ENCODE measurements around the gene APOH.

The APOH gene

GRCh38 chr17:66191593-66192377 lies 37.4 kb downstream of the APOH start, which contains the start of gene CEP112:
Gene CEP112, minus strand, starts transcription at chr17:66192133.
- DNase-seq: peak; percentile 95

DNA sequence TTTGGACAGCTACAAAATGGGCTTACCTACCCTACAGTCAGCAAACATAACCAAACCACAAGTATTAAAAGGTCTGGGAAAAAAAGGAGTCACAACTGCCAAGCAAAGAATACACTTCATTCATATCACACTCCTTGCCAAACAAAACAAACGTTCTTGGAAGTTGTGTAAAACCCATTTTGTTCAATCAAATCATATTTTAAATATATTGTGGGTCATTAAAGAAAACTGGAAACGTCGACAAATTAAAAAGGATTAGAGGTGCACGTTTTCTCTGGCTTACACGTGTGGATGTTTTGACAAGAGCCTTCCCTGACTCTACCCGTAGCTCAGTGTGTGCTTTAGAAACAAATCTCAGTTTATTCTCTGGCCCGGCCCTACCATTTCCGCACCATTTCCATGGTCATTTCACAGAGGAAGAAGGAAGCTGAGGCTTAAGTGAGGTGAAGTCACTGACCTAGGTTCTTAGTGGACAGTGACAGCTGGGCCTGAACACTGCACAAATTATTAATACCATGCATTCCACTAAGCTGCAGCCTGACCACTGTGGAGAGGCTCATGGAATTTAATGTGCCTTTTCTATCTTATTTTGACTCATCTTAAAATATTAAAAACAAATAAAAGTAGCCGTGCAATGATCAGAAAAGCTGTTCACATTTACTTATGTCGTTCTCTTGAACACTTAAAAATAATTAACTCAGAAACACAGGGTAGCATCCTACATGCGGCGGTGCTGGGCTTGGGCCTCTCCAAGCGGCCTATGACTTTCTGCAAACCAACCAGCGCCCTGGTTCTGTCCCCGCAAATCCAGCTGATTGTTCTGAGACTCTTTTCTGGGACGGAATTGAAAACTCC lies 38.2 kb downstream of the APOH start:
- peak; percentile 16 for DNase-seq

DNA sequence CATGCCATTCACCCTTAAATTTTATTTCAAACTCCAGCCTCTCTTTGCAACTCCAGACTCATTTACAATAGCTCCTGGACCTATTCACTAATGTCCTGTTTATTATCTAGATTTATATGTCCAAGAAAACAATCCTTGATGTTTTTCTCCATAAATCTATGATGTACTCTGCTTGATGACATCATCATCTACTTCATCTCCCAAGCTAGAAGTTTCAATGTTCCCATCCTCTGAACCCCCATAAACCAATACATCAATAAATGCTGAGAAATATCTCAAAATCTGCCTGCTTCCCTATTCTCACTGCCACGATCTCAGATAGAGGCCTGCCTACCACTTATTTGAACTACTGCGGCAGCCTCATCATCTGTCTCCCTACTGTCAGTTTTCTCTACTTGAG lies 41.5 kb downstream of the APOH start:
- DNase-seq: no peak

- DNase-seq: no peak
These were observed 43.4 kb downstream of the APOH start for GRCh38 chr17:66185862-66186261.

DNA sequence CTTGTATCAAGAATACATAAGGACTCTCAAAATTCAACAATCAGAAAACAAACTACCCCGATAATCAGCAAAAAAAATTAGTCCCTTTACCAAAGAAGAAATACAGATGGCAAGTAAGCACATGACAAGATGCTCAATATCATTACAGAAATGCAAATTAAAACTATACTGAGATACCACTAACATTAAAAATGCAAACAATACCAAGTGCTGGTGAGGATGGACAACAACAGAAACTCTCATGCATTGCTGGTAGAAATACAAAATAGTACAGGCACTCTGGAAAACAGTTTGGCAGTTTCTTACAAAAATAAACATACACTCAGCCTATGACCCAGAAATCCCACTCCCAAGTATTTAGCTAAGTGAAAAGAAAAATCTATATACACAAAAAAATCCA lies 44.8 kb downstream of the APOH start:
- no peak for DNase-seq

DNA sequence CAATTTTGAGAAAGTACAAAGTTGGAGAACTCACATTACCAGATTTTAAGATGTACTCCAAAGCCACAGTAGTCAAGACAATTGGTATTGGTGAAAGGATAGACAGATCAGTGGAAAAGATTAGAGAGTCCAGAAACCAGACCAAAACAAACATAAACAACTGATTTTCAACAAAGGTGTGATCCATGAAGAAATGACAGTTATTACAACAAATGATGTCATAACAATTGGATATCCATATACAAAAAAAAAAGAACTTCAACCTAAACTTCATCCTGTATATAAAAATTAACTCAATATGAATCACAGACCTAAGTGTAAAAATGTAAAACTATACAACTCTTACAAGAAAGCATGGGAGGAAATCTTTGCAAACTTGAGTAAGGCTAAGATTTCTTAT lies 45.7 kb downstream of the APOH start:
- no peak for DNase-seq

DNA sequence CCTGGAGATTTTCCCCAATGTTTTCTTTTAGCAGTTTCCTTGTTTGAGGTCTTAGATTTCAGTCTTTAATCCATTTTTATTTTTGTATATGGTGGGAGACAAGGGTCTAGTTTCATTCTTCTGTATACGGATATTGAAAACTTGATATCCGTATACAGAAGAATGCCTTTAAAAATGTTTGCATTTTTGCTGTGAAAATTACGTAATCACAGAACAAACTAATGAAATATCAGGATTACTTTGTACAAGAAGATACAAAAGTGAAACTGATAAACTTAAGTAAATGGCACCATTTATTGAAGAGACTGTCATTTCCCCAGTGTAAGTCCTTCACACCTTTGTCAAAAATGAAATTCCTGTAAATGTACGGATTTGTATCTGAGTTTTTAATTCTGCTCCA lies 50.6 kb downstream of the APOH start:
- no peak for DNase-seq

DNA sequence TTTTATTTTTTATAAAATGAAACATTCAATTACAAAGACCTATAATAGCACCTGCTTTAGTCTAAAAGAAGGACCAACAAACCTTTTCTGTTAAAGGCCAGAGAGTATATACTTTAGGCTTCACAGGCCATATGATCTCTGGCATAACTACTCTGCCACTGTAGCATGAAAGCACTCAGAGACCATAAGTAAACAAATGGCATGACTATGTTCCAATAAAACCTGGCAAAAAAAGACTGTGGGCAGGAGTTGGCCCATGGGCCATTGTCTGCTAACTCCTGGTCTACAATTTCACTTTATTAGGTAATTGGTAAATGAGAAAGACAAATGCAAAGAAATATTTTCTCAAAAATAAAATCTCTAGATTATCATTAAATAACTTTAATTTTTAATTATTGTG lies 52.2 kb downstream of the APOH start:
- DNase-seq: no peak

- no peak for DNase-seq
These were observed 53.3 kb downstream of the APOH start for GRCh38 chr17:66175892-66176291.

- DNase-seq: no peak
These were observed 56.5 kb downstream of the APOH start for GRCh38 chr17:66172691-66173223.

DNA sequence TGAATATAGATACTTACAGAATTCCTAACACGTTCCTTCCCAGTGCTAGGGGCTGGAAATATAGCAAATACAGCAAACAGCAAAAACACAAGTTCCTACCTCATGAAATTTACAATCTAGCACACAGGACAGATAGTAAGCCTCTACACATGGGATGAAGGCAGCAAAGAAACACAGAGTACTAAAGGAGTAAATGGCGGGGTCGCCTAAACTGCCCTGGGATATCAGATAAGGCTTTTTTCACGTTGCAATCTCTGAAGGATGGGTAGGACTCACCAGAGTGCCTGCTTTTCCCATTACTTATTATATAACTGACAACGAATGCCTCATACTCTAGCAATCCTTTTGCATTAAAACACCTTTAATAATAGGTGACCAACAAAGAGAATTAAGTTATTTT lies 57.1 kb downstream of the APOH start:
- DNase-seq: no peak

GRCh38 chr17:66171692-66172091 lies 57.5 kb downstream of the APOH start:
- no peak for DNase-seq

DNA sequence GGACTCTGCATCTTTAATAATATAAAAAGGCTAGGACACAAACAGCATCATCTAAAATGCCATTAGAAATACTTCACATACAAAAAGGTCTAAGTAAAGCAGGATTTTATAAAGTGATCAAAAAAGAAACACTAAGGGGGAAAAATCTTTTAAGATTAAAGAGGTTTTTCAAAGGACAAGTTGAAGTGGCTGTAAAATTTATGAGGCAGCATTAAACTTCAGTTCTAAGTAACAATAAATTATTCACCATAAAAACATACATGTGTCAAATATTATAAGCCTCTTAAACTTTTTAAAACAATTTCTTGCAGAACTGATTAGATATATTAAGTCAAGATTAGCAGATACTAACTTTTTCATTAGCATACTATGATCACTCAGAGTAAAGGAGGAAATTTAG lies 58.0 kb downstream of the APOH start:
- no peak for DNase-seq

DNA sequence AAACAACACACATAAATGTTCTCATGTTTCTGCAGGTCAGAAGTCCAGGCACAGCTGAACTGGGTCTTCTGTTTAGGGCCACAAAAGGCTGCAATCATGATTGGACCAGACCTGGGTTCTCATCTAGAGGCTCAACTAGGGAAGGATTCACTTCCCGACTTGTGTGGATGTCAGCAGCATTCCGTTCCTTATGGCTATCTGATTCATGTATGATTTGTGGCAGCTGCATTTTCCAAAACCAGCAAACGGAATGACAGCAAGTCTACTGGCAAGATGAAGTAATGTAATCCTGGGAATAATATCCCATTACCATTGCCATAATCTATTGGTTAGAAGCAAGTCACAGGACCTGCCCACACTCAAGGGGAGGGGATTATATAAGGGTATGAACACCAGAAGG lies 59.4 kb downstream of the APOH start:
- DNase-seq: no peak

DNA sequence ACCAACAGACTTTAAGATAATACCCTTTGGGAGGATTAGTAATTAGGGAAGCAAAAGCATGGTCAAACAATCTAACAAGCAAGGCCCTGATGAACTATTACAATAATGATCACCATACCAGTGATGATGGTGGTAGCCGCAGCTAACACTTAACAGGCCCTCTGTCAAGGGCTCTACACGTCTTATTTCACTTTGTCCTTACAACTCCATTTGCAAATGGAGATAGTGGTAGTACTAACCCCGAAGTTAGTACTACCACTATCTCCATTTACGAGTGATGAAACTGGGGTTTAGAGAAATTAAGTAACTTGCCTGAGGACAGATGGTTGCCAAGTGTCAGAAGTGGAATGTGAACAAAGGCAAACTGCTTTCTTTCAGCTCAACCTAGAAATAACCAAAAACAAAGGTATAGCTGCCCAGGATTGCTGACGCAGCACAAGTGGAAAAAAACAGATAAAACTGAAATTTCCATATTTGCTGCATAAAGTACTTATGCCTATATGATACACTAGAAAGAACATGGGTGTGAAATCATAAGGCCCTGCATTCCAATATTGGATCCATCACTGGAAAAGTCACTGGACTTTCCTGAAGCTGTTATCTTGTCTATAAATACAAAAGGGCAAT lies 61.9 kb downstream of the APOH start:
- DNase-seq: no peak

- DNase-seq: peak; percentile 20
These were observed 63.6 kb downstream of the APOH start for GRCh38 chr17:66165537-66166123.

Data from CD4-positive, alpha-beta T cell treated with Interleukin-17A for 4 hours (primary cell).